Neural cell (in vitro differentiated cells): ENCODE results near the gene NCLN. TPM values are rescaled to one million over a fixed set of nuclear protein-coding genes. Genes with fewer than 3 reads are reported as not detected.
A peak's percentile ranks its signal among the peaks of the same experiment; 100 is the strongest.

Experiments used
- H2AFZ ChIP-seq: fragments of 200-600, 300-800 bp; sonication (generic), shearing (Covaris generic); 2 replicates; pipeline ENCODE4 v1.6.0; 2014; ENCODE audit warnings: low read depth, mild to moderate bottlenecking, antibody characterized with exemption, low read length, moderate library complexity
- H3F3A ChIP-seq: fragments of 200-600 bp; shearing (Covaris generic); 2 replicates; pipeline ENCODE4 v1.6.1; 2016; ENCODE audit warnings: mild to moderate bottlenecking, moderate library complexity, mixed read lengths, antibody characterized with exemption, low read length; ENCODE audit not compliant: insufficient read depth, poor library complexity, severe bottlenecking
- H3K27ac ChIP-seq: fragments of 200-600, 300-800 bp; sonication (generic), shearing (Covaris generic); 2 replicates; pipeline ENCODE4 v1.5.1; 2014; ENCODE audit warnings: mild to moderate bottlenecking, low read length, moderate library complexity
- H3K27me3 ChIP-seq: fragments of 300-800, 200-600 bp; sonication (generic), shearing (Covaris generic); 2 replicates; pipeline ENCODE4 v1.6.0; 2014; ENCODE audit warnings: mild to moderate bottlenecking, low read depth, low read length, moderate library complexity; ENCODE audit not compliant: insufficient read depth
- H3K36me3 ChIP-seq: fragments of 300-800, 200-600 bp; sonication (generic), shearing (Covaris generic); 2 replicates; pipeline ENCODE4 v1.5.1; 2014; ENCODE audit warnings: mild to moderate bottlenecking, antibody characterized with exemption, low read length, moderate library complexity; ENCODE audit not compliant: insufficient read depth
- H3K4me2 ChIP-seq: fragments of 300-800, 200-600 bp; sonication (generic), shearing (Covaris generic); 2 replicates; pipeline ENCODE4 v1.6.0; 2014; ENCODE audit warnings: mild to moderate bottlenecking, low read length
- H3K4me3 ChIP-seq: fragments of 300-800, 200-600 bp; sonication (generic), shearing (Covaris generic); 2 replicates; pipeline ENCODE4 v1.5.1; 2014; ENCODE audit warnings: mild to moderate bottlenecking, low read length, moderate library complexity
- H3K79me2 ChIP-seq: fragments of 200-600 bp; shearing (Covaris generic); replicated peaks from 2 replicates; pipeline ENCODE4 v1.6.0; 2014; ENCODE audit warnings: mild to moderate bottlenecking, low read length, moderate library complexity; ENCODE audit not compliant: insufficient read depth
- H3K9ac ChIP-seq: fragments of 300-800, 200-600 bp; sonication (generic), shearing (Covaris generic); 2 replicates; pipeline ENCODE4 v1.6.1; 2016; ENCODE audit warnings: mild to moderate bottlenecking, low read length, mixed read lengths
- H3K9me2 ChIP-seq: fragments of 200-600 bp; shearing (Covaris generic); 2 replicates; pipeline ENCODE4 v1.6.1; 2016; ENCODE audit warnings: mild to moderate bottlenecking, low read length, mixed read lengths; ENCODE audit not compliant: insufficient read depth
- H3K9me3 ChIP-seq: fragments of 200-600, 300-800 bp; sonication (generic), shearing (Covaris generic); 2 replicates; pipeline ENCODE4 v1.6.1; 2016; ENCODE audit warnings: mild to moderate bottlenecking, mixed run types, low read length, moderate library complexity, mixed read lengths
- H4K20me1 ChIP-seq: fragments of 200-600 bp; shearing (Covaris generic); 2 replicates; pipeline ENCODE4 v1.6.1; 2016; ENCODE audit warnings: mild to moderate bottlenecking, mixed run types; ENCODE audit not compliant: insufficient read depth
- EP300 ChIP-seq: fragments of 450-650 bp; conservative IDR thresholded peaks from 2 replicates; pipeline ENCODE4 v1.6.1; 2014; ENCODE audit warnings: antibody characterized with exemption, mild to moderate bottlenecking, moderate library complexity; ENCODE audit not compliant: poor library complexity, severe bottlenecking
- EZH2 ChIP-seq: fragments of 200-600, 300-800 bp; shearing (Covaris generic), sonication (generic); IDR thresholded peaks from 2 replicates; pipeline ENCODE4 v1.6.1; 2014; ENCODE audit warnings: antibody characterized with exemption, low read length, borderline replicate concordance, mild to moderate bottlenecking; ENCODE audit not compliant: insufficient read depth, poor library complexity, severe bottlenecking
- MXI1 ChIP-seq: fragments of 450-650 bp; conservative IDR thresholded peaks from 2 replicates; pipeline ENCODE4 v1.6.1; 2014; ENCODE audit warnings: antibody characterized with exemption, mild to moderate bottlenecking; ENCODE audit not compliant: poor library complexity, severe bottlenecking
- POLR2AphosphoS5 ChIP-seq: IDR thresholded peaks from 2 replicates; pipeline ENCODE4 v1.6.1; 2012
- RAD21 ChIP-seq: fragments of 450-650 bp; conservative IDR thresholded peaks from 2 replicates; pipeline ENCODE4 v1.6.1; 2014; ENCODE audit warnings: antibody characterized with exemption, mild to moderate bottlenecking, moderate library complexity
- SMC3 ChIP-seq: fragments of 450-650 bp; conservative IDR thresholded peaks from 2 replicates; pipeline ENCODE4 v1.6.1; 2014; ENCODE audit warnings: antibody characterized with exemption, mild to moderate bottlenecking, moderate library complexity; ENCODE audit not compliant: poor library complexity
- TAF1 ChIP-seq: IDR thresholded peaks from 2 replicates; pipeline ENCODE4 v1.6.1; 2012; ENCODE audit warnings: low read depth
- polyA plus RNA-seq: library from polyadenylated mRNA; depleted of rRNA; stranded (reverse); fragments of >200 nt; gene quantifications from 2 replicates; pipeline ENCODE4 v1.2.3, GENCODE V29; 2014
- TF ChIP-seq, protein P1 (sequence below): IDR thresholded peaks from 2 replicates; pipeline ENCODE4 v1.6.1; 2012; ENCODE audit warnings: borderline replicate concordance
- TF ChIP-seq, protein P2 (sequence below): fragments of 450-650 bp; IDR thresholded peaks from 2 replicates; pipeline ENCODE4 v1.5.1; 2014; ENCODE audit warnings: antibody characterized with exemption, mild to moderate bottlenecking, moderate library complexity; ENCODE audit not compliant: poor library complexity, severe bottlenecking

NCLN gene
- polyA plus RNA-seq, 1 donor from 2014 or later = 23.5 TPM

DNA sequence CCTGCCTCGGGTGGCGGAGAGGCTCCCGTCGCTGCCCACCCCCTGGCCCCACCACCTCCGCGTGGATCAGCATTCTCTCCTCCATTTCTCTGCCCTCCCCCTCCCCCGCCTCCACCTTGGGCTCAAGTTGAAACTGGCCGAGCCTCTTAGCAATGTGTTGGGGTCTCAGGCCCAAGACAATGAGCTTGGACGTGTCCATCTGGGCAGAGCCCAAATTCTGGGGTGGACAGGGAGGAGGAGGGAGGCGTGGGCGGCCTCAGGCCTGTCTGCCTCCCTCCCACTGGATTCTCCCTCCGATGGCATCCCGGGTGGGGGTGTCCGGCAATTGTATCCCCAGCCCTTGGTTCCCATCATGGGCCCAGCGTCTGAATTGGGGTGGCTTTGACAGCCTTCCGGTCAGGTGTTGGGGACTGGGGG lies 40.0 kb downstream of the NCLN start:
- Histone ChIP-seq H3K9ac (peak overlapping the region; percentile 93), H4K20me1 (peaks cover 17% of the 10 kb centered on the region), H3K79me2 (peaks cover 48% of the 10 kb centered on the region), H3K4me3 (peak overlapping the region; percentile 96), H3K27ac (peak overlapping the region; percentile 75), H3K36me3 (no peaks in the 10 kb centered on the region), H3K9me3 (no peaks in the 10 kb centered on the region), H3F3A (peaks cover 2% of the 10 kb centered on the region), H3K4me2 (peak overlapping the region; percentile 97), H3K27me3 (no peaks in the 10 kb centered on the region), H2AFZ (no peak overlapping the region), H3K9me2 (no peaks in the 10 kb centered on the region)
- TF ChIP-seq, protein P1, sequence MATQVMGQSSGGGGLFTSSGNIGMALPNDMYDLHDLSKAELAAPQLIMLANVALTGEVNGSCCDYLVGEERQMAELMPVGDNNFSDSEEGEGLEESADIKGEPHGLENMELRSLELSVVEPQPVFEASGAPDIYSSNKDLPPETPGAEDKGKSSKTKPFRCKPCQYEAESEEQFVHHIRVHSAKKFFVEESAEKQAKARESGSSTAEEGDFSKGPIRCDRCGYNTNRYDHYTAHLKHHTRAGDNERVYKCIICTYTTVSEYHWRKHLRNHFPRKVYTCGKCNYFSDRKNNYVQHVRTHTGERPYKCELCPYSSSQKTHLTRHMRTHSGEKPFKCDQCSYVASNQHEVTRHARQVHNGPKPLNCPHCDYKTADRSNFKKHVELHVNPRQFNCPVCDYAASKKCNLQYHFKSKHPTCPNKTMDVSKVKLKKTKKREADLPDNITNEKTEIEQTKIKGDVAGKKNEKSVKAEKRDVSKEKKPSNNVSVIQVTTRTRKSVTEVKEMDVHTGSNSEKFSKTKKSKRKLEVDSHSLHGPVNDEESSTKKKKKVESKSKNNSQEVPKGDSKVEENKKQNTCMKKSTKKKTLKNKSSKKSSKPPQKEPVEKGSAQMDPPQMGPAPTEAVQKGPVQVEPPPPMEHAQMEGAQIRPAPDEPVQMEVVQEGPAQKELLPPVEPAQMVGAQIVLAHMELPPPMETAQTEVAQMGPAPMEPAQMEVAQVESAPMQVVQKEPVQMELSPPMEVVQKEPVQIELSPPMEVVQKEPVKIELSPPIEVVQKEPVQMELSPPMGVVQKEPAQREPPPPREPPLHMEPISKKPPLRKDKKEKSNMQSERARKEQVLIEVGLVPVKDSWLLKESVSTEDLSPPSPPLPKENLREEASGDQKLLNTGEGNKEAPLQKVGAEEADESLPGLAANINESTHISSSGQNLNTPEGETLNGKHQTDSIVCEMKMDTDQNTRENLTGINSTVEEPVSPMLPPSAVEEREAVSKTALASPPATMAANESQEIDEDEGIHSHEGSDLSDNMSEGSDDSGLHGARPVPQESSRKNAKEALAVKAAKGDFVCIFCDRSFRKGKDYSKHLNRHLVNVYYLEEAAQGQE = no peak
- TF ChIP-seq TAF1 = no peak
- no peak for TF ChIP-seq EZH2
- TF ChIP-seq, protein P2, sequence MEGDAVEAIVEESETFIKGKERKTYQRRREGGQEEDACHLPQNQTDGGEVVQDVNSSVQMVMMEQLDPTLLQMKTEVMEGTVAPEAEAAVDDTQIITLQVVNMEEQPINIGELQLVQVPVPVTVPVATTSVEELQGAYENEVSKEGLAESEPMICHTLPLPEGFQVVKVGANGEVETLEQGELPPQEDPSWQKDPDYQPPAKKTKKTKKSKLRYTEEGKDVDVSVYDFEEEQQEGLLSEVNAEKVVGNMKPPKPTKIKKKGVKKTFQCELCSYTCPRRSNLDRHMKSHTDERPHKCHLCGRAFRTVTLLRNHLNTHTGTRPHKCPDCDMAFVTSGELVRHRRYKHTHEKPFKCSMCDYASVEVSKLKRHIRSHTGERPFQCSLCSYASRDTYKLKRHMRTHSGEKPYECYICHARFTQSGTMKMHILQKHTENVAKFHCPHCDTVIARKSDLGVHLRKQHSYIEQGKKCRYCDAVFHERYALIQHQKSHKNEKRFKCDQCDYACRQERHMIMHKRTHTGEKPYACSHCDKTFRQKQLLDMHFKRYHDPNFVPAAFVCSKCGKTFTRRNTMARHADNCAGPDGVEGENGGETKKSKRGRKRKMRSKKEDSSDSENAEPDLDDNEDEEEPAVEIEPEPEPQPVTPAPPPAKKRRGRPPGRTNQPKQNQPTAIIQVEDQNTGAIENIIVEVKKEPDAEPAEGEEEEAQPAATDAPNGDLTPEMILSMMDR = no peak
- TF ChIP-seq POLR2AphosphoS5 = no peak
- TF ChIP-seq EP300 = no peak
- TF ChIP-seq RAD21 = no peak
- no peak for TF ChIP-seq MXI1
- TF ChIP-seq SMC3 = no peak

DNA sequence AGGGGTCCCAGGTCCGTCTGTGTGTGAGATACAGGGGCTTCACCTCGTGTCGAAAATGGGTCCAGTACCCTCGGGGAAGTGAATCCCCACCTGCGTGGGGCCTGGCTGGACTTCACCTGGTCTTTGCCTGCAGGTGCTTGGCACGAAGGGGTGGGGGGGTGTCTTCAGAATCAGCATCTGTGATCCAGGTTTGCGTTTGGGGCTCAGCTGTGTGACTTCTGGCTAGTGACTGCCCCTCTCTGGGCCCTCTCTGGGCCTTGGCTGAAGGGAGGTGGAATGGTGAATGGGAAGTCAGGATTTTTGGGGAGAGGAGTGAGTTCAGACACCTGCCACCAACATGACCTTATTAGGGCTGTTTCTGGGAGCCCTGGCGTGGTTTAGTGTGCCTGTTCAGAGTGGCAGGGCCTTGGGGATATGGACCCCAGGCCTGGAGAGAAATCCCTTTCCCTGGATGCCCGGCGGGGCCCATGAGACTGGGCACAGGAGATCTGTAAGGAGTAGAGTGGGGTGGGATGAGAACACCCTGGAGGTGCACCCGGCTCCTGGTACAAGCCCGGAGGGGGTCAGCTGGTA lies 41.4 kb downstream of the NCLN start:
- peak overlapping the region; percentile 28 for H3K27ac ChIP-seq
- peaks cover 17% of the 10 kb centered on the region for H4K20me1 ChIP-seq
- peaks cover 60% of the 10 kb centered on the region for H3K79me2 ChIP-seq
- TF ChIP-seq MXI1 (no peak), EZH2 (no peak)
- no peaks in the 10 kb centered on the region for H3K27me3 ChIP-seq
- H3K9ac ChIP-seq = peak overlapping the region; percentile 93
- peak overlapping the region; percentile 97 for H3K4me2 ChIP-seq
- H3K9me2 ChIP-seq = no peaks in the 10 kb centered on the region
- peaks cover 2% of the 10 kb centered on the region for H3F3A ChIP-seq
- H3K9me3 ChIP-seq = no peaks in the 10 kb centered on the region
- H3K36me3 ChIP-seq = no peaks in the 10 kb centered on the region
- peak overlapping the region; percentile 96 for H3K4me3 ChIP-seq
- no peak overlapping the region for H2AFZ ChIP-seq
